SK-N-SH treated with all-trans-retinoic acid at 6 μM for 48 hours (cell line): Measurements from ENCODE around the gene NOXO1.

Source experiments
- BACH2 ChIP-seq: fragments of 250-450 bp; sonication (Bioruptor Pico); IDR thresholded peaks from 2 replicates; pipeline ENCODE4 v1.9.0; 2021; ENCODE audit warnings: mild to moderate bottlenecking, borderline replicate concordance
- CSDC2 ChIP-seq: fragments of 250-450 bp; sonication (Bioruptor Pico); IDR thresholded peaks from 2 replicates; pipeline ENCODE4 v1.5.0; 2020; ENCODE audit warnings: mild to moderate bottlenecking, moderate library complexity
- ESRRG ChIP-seq: fragments of 250-450 bp; sonication (Bioruptor Pico); IDR thresholded peaks from 2 replicates; pipeline ENCODE4 v1.6.1; 2021; ENCODE audit warnings: mild to moderate bottlenecking
- GLIS3 ChIP-seq: fragments of 250-450 bp; sonication (Bioruptor Pico); IDR thresholded peaks from 2 replicates; pipeline ENCODE4 v1.5.0; 2020; ENCODE audit warnings: mild to moderate bottlenecking, moderate library complexity
- PATZ1 ChIP-seq: fragments of 250-450 bp; sonication (Bioruptor Pico); IDR thresholded peaks from 2 replicates; pipeline ENCODE4 v1.8.0; 2020; ENCODE audit warnings: mild to moderate bottlenecking, moderate library complexity, borderline replicate concordance
- POU6F1 ChIP-seq: fragments of 250-450 bp; sonication (Bioruptor Pico); IDR thresholded peaks from 2 replicates; pipeline ENCODE4 v1.8.0; 2021; ENCODE audit warnings: low read depth, mild to moderate bottlenecking, moderate library complexity, borderline replicate concordance
- ZFP3 ChIP-seq: fragments of 250-450 bp; sonication (Bioruptor Pico); IDR thresholded peaks from 2 replicates; pipeline ENCODE4 v1.5.0; 2020; ENCODE audit warnings: mild to moderate bottlenecking, moderate library complexity
- ZFP30 ChIP-seq: fragments of 450-650 bp; formaldehyde crosslinking; IDR thresholded peaks from 2 replicates; pipeline ENCODE4 v1.5.0; 2022; ENCODE audit warnings: mild to moderate bottlenecking, moderate library complexity

DNA sequence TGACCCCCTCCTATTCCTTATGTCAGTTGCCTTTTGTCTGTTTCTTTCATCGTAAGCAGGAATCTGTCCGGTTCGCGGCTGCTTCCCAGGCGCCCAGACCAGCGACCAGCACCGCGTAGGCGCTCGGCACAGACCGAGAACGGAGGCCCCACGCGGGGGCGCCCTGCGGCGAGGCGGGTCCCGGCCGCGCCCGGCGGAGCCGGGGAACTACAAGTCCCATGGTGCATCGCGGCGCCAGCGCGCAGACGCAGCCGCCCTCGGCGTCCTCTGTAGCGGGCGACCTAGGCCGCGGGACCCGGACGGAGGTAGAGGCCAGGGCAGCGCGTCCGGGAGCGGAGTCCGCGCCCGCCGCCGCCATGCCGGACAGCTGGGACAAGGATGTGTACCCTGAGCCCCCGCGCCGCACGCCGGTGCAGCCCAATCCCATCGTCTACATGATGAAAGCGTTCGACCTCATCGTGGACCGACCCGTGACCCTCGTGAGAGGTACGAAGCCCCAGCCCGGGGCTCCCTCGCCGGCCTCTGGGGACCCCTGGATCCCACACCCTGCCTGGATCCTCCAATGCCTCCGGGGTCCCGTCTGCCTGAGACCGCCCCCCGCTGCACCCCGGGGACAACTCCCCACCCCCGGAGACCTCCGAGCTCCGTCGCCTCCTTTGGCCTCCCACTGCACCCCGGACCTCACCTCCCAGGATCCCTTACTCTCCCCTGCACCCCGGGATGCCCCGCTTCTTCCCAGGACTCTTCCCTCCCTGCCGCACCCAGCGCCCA, 21.8 kb downstream of the NOXO1 start, which contains the start of gene NDUFB10:
- TF ChIP-seq ZFP30 (CRISPR knock-in tag) (no peak), BACH2 (CRISPR knock-in tag) (no peak), POU6F1 (no peak), ZFP3 (CRISPR knock-in tag) (no peak), ESRRG (no peak), GLIS3 (CRISPR knock-in tag) (no peak), CSDC2 (CRISPR knock-in tag) (no peak), PATZ1 (no peak)
